AG04450 (cell line): ENCODE measurements around the gene CAPN7. TPM values are rescaled to one million over a fixed set of nuclear protein-coding genes. Genes with fewer than 3 reads are reported as not detected.

Source experiments
- CTCF ChIA-PET: fragments of 300-600, 350-600 bp; formaldehyde crosslinking; extraction: SDS; loops from one replicate; lab custom pipeline; 2022; ENCODE audit warnings: antibody characterized with exemption, inconsistent platforms; lab: Charles Lee
- POLR2A ChIA-PET: fragments of 350-600 bp; formaldehyde crosslinking; extraction: SDS; loops from one replicate; lab custom pipeline; 2021; ENCODE audit warnings: antibody characterized with exemption, inconsistent platforms; lab: Yijun Ruan, JAX
- DNase-seq: peaks from one replicate; pipeline ENCODE4 v3.0.0-alpha.2; 2011; ENCODE audit warnings: low read depth, low spot score
- H3K27ac ChIP-seq: one replicate; pipeline ENCODE4 v1.5.1; 2012; ENCODE audit warnings: low read depth, low read length, control low read depth
- H3K27me3 ChIP-seq: one replicate; pipeline ENCODE4 v1.6.0; 2012; ENCODE audit warnings: low read length; ENCODE audit not compliant: control insufficient read depth, insufficient read depth
- H3K4me3 ChIP-seq: 2 replicates; pipeline ENCODE4 v1.5.1; 2011; ENCODE audit warnings: mild to moderate bottlenecking, low read depth, low read length, control low read depth
- H3K9me3 ChIP-seq: 2 replicates; pipeline ENCODE4 v1.5.1; 2012; ENCODE audit warnings: low read length; ENCODE audit not compliant: control insufficient read depth, insufficient read depth
- CTCF ChIP-seq: IDR thresholded peaks from 2 replicates; pipeline ENCODE4 v1.5.1; 2011; ENCODE audit warnings: low read depth, low read length, control low read depth, inconsistent platforms
- polyA plus RNA-seq: library from polyadenylated mRNA; depleted of rRNA; stranded (reverse); fragments of >200 nt; gene quantifications from 2 replicates; pipeline ENCODE4 v1.2.3, GENCODE V29; 2011

The CAPN7 gene
- polyA plus RNA-seq, 1 experiment = 29.0 TPM

GRCh38 chr3:15273227-15273626 is 67.2 kb downstream of the CAPN7 start:
- no peak for DNase-seq
- ChIA-PET CTCF (interaction anchor here (0.6 to 1.3 kb wide), 2 partner anchors 132 to 181 kb away, joined by 4 to 5 read pairs; no protein-coding TSS in a partner anchor), POLR2A (no interaction called here)

GRCh38 chr3:15276028-15276724 is 70.1 kb downstream of the CAPN7 start:
- CTCF ChIA-PET = interaction anchor here (1.0 to 9.5 kb wide), 5 partner anchors 8 to 129 kb away, joined by 3 to 58 read pairs (median 4); partner anchors contain the start of gene SH3BP5

More at GRCh38 chr3:15273227-15273626, 67.2 kb downstream of the CAPN7 start:
- H3K27ac ChIP-seq = no peak overlapping the region
- H3K9me3 ChIP-seq = peaks cover 4% of the 10 kb centered on the region; the same call in 1 of the 2 replicates
- no peaks in the 10 kb centered on the region for H3K27me3 ChIP-seq
- TF ChIP-seq CTCF = no peak
- no peak overlapping the region for H3K4me3 ChIP-seq

DNA sequence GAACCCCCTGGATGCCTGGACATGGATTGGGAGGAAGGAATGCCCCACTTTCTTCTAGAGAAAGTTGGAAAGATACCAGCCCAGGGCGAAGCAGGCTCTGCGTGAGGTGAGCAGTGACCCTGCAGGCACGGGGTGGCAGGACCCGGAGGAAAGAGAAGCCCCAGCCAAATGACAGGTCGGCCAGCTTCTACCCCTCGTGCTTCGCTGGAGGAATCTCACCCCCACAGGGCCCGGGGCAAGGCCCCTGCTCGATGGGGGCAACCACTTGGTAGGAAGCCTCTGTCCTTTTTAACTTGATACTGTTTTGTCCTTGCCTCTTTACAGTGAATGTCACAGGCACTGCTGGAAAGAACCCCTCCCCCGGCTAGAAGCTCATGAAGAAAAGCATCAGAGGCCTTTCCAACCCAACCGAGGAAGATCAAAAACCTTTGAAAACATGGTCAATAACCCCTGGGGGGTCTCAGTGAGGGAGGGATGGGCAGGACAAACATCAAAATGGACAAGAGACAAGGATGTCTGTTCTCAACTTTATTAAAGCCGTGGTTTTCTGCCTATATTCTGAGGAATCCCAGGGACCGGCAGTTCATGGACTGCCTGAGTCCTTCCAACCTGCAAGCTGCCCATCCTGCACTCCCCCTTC is 71.9 kb downstream of the CAPN7 start:
- H3K4me3 ChIP-seq = no peak overlapping the region
- ChIA-PET CTCF (interaction anchor here (0.6 to 9.5 kb wide), 2 partner anchors 10 to 20 kb away, joined by 3 to 58 read pairs; no protein-coding TSS in a partner anchor), POLR2A (no interaction called here)
- DNase-seq = no peak
- H3K9me3 ChIP-seq = no peaks in the 10 kb centered on the region
- H3K27ac ChIP-seq = no peak overlapping the region
- TF ChIP-seq CTCF = no peak
- no peaks in the 10 kb centered on the region for H3K27me3 ChIP-seq

More at GRCh38 chr3:15276028-15276724, 70.1 kb downstream of the CAPN7 start:
- Histone ChIP-seq H3K9me3 (no peaks in the 10 kb centered on the region), H3K4me3 (no peak overlapping the region), H3K27me3 (no peaks in the 10 kb centered on the region), H3K27ac (no peak overlapping the region)
- no peak for TF ChIP-seq CTCF
- POLR2A ChIA-PET = no interaction called here
- DNase-seq = no peak

GRCh38 chr3:15279205-15279604 is 73.2 kb downstream of the CAPN7 start:
- TF ChIP-seq CTCF = no peak
- ChIA-PET POLR2A (no interaction called here), CTCF (interaction anchor here (0.7 to 9.5 kb wide), 3 partner anchors 11 to 126 kb away, joined by 3 to 58 read pairs (median 5); no protein-coding TSS in a partner anchor)
- DNase-seq = no peak
- Histone ChIP-seq H3K4me3 (no peak overlapping the region), H3K27me3 (no peaks in the 10 kb centered on the region), H3K27ac (no peak overlapping the region), H3K9me3 (no peaks in the 10 kb centered on the region)
